ENCODE data around the gene ZNF185.

Gene ZNF185

DNA sequence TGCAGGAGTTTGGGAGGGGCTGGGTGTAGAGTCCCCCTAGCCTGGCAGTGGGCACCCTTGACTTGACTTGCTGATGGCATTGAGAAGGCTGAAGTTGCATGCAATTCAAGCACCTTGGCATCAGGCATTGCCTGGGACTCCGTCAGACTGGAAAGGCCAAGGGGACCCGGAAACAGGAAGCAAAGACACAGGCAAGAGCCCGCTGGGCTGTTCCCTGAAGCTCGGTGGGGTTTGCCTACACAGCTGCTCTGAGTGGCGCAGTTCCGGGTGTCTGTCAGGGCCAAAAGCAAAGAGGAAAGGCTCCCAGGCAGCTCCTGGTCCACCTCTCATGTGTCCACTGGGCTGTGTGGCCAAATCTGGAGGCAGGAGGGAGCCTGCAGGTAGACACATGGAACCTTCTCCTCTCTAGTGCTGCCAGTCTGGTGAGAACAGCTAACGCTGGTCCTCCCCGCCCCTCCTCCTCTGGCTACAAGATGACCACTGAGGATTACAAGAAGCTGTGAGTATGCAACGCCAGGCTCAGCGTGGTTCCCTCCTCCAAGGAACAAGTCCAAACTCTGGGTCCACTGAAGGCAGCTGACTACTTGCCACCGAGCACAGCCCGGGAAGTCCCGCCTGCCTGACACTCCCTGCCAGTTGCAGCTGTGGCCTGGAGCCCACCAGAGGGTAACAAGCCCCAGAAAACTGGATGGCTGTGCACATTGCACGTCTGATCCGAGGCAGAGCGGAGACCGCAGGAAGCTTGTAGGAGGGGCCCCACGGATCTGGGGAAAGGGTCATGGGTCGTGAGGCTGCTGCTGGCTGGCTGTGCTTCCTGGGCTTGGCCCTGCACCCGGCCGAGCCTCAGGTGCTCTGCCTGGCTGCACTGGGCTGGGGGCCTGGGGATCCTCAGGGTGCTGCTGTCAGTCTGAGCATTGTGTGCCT, 20.1 kb downstream of the ZNF185 start:
- no peak for DNase-seq (ENCODE audit: low read depth in 2 of 2)

DNA sequence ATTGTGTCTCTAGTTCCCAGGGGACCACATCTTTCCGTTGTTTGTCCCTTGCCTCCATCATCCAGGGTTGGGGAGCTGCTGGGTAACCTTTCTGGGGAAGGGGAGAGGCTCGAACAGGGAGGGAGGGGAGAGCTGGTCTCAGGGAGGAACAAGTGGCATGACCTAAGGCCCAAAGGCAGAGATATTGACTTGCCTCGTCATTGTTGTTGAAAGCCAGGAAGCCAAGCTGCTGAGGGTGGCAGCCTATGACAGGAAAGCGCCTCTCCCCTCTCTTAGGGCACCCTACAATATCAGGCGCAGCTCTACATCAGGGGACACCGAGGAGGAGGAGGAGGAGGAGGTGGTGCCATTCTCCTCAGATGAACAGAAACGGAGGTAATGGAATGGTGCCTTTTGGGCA, 20.8 kb downstream of the ZNF185 start:
- no peak for DNase-seq (ENCODE audit: low read depth in 2 of 2)

DNA sequence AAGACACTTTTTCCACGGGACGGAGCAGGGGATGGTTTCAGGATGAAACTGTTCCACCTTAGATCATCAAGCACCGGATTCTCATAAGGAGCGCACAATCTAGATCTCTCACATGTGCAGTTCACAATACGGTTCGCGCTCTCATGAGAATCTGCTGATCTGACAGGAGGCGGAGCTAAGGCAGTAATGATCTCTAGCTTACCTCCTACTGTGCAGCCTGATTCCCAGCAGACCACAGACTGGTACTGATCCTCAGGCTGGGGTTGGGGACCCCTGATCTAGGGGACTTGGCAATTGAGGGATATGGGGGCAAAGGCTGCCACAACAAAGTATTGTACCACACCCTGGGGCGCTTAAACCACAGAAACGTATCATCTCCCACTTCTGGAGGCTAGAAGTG, 25.7 kb downstream of the ZNF185 start:
- no peak for DNase-seq (ENCODE audit: low read depth in 2 of 2)

DNA sequence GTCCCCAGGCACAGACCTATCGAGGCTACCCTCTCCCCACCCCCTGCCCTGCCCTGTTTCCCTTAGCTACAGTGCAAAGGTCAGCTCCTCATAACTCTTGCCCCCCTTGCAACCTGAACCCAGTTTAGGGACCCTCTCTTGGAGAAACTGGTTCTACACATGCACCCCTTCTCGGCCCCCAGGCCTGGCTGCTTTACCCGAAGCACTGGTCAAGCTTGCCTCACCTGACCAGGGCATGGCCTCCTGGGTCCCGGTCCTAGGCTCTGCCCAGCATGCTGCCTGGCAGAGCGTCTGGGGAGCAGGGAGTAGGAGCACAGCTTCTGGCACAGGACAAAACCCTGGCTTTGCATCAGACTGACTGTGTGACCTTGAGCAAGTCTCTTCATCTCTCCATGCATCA, 28.0 kb downstream of the ZNF185 start:
- DNase-seq (ENCODE audit: low read depth in 2 of 2) = no peak

DNA sequence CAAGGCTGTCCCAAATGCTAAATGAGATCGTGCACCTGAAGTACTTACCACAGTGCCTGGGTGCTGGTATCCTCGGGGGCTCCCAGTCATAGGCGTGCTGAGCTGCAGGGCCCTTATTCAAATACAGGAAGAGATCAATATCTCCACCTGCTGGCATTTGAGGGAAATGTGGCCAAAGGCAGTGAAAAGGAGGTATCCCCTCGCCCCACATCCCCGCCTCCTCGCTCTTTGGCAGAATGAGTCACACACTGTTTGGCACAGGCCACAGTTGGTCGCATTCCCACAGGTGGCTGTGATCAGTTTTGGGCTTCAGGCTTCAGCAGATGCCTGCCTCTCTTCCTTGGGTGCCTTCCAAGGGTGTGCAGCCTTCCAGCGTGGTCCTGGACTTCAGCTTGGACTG, 28.4 kb downstream of the ZNF185 start:
- DNase-seq (ENCODE audit: low read depth in 2 of 2) = peak; percentile 7 to 28

DNA sequence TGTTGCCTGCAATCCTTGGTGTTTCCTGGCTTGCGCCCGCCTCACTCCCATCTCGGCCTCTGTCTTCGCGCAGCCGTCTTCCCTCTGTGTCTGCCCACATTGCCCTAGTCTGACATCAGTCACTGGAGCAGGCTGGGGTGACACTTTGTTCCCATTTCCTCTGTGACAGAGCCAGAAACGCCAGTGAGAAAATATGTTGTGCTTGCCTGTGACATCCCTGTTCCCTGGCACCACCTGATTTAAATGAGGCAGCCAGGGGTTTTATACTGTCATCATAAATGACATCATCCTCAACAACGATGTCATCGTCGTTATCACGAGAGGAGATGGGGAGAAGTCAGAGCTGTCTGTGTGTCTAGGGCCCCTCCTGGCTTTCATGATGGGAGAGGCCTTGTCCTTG, 29.1 kb downstream of the ZNF185 start:
- no peak for DNase-seq (ENCODE audit: low read depth in 2 of 2)

DNA sequence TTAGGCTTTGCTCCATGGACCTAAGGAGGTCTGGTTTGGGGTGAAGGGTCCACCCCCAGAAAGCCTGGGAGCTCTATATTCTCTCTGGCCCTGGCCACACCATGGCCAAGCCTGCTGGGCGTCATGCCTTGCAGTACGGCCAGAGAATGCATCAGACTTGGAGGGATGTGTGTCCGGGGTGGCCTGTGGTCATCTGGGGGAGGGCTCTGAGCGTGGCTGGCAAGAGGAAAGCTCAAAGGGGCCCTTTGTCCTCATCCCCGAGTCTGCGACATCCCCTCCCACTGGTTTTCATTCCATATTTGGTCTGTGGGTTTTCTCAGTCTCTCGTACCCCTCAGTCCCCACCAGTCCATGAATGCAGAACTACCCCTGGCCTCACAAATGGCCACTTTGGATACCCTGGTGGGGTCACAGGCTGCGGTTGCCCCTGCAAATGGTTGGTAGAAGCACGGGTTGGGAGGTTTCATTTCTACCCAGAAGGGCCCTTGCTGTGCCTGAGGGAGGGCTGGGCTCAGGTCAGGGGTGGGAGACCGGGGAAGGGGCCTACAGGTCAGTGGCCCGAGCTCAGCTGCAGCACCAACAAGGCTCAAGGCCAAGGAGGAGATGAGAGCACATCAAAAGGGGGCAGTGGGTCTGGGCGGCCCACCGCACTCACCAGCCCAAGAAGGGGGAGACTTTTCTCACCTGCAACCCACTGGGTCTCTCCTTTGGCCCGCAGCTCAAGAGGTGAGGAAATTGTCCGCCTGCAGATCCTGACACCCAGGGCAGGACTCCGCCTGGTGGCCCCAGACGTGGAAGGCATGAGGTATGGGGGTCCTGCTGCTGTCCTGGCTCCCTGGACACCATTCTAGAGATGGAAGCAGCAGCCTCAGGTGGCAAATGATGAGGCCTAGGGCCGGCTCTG, 30.2 kb downstream of the ZNF185 start:
- DNase-seq (ENCODE audit: low read depth in 2 of 2) = no peak

DNA sequence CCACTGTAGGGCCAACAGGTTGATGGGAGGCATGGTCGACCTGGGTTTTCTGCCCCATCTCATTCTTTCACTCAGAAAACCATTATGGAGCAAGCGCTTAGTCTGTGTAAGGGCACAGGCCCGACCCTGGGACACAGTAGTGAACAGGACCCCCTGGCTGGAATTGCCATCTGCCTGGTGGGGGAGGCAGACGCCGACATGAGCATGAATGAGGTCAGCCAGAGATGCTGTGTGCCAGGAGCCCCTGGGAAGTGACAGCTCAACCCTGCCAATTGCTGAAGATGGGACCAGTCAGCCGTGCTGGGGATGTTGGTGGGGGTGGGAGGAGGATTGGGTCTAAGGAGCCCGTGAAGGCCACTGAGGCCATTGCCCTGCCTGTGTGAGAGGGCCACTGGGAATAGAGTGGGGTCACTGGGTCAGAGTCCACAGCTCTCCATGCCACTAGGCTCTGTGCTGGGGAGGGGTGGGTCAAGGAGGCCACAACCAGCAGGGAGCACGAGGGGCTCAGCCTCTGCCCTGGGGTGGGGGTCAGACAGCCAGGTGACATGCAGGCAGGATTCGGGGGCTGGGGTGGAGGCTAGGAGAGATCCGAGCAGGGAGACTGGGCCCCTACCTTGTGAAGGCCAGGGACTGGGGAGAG, 31.0 kb downstream of the ZNF185 start:
- no peak for DNase-seq (ENCODE audit: low read depth in 2 of 2)

DNA sequence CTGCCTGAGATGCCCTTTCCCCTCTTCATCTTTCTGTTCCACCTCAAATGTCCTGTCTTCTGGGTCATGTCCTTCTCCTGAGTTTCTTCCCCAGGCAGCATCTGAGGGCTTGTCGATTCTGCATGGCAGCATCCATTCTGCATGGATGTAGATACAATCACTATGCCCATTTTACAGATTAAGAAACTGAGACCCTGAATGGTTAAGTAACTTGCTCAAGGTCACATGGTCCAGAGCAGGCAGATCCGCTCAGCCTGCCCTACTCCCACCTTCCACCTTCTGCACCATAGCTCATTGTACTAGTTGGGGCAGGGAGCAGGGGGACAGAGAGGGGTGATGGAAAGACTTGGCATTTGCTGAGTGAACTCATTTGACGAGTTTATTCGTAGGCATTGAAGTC, 32.0 kb downstream of the ZNF185 start:
- no peak for DNase-seq (ENCODE audit: low read depth in 2 of 2)

DNA sequence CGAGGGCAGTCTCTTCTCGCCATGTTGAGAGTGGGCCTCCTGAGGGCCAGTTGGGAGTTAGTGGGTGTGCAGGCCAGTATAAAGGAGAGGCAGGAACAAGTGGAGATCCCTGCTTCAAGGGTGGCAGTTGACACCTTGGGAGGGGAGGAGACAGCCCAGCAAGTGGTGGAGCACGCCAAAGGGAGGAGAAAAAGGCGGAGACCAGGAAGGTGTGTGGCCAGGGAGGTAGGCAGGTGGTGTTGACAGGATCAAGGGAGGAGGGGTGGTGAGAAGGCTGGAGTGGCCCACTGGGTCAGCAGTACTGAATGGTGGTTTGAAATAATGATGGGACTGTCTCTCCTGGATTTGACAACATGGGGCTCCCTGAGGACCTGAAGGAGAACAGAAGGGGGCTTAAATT, 32.6 kb downstream of the ZNF185 start:
- DNase-seq (ENCODE audit: low read depth in 2 of 2) = no peak

DNA sequence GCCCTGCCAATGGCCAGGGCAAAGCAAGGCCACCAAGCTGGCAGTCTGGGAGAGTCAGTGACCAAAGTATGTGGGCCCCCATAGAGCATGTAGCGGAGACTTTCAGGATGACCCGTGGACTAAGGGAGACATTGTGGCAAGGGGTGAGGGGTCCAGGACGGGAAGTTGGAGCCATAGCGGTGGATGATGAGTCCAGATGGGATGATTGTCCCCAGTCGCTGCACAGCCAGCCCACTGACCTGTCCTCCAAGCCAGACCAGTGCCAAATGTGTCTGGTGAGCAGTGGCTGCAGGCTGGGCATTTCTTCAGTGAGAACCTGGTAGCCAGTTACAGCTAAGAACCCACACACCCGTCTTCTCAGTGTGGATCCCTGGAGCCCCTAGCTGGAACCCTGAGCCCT, 34.3 kb downstream of the ZNF185 start:
- no peak for DNase-seq (ENCODE audit: low read depth in 2 of 2)

DNA sequence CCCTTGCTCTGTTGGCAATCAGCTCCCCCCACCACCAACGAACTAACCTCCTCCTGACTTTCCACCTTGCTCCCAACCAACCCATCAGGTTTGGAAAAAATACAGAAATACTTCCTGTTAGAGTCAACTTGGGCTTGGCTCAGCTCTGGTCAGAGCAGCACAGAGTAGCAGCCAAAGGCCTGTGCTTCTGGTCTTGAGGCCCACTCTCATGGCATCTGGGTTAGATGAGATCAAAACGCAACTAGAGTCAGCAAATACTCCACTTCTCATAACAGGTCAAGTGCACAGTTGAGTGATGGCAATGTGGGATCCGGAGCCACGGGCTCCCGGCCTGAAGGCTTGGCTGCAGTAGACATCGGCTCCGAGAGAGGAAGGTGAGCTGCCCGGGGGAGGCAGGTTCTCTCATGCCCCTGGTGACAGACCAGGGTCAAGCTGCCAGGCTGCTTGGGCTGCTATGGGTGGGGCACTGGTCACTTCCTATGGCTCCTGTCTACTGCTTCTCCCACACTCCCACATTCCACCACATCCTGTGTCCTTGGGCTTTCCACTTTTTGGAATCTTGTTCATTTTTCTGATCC, 34.8 kb downstream of the ZNF185 start:
- no peak for DNase-seq (ENCODE audit: low read depth in 2 of 2)

DNA sequence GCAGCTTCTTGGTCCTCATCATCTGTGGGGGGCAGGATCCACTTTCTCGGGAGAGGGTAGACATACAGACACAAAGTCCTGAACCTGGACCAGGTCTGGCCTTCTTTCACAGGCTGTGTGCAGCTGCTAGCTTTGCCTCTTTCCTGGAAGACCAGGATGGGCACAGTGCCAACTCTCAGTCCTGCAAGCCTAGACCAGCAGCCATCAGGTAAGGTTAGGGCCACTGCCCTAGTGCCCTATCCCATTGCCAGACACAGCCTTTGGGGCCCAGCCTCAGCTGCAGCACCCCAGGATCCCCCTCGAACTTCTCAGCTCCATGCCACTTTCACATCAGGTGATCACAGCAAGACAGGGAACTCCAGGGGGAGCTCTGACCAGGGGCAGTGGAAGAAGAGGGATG, 38.4 kb downstream of the ZNF185 start:
- no peak for DNase-seq (ENCODE audit: low read depth in 2 of 2)

DNA sequence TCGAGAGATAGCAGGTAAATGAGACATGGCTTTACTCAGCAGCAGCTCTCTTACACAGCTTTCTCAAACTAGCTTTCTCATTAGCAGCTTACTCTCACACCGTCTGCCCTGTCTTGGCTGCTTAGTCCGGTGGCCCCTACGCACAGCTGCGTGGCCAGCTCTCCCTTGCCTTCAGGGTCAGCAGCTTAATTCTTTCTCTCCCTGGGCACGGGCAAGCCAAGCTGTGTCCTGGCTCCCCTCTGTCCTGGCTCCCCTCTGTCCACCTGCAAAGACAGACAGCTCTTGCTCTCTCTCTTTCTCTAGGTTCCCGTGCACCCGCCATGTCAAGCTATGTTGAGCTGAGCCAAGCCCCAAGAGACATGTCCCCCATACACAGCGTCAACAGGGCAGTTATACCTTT, 39.4 kb downstream of the ZNF185 start:
- DNase-seq (ENCODE audit: low read depth in 2 of 2) = no peak

DNA sequence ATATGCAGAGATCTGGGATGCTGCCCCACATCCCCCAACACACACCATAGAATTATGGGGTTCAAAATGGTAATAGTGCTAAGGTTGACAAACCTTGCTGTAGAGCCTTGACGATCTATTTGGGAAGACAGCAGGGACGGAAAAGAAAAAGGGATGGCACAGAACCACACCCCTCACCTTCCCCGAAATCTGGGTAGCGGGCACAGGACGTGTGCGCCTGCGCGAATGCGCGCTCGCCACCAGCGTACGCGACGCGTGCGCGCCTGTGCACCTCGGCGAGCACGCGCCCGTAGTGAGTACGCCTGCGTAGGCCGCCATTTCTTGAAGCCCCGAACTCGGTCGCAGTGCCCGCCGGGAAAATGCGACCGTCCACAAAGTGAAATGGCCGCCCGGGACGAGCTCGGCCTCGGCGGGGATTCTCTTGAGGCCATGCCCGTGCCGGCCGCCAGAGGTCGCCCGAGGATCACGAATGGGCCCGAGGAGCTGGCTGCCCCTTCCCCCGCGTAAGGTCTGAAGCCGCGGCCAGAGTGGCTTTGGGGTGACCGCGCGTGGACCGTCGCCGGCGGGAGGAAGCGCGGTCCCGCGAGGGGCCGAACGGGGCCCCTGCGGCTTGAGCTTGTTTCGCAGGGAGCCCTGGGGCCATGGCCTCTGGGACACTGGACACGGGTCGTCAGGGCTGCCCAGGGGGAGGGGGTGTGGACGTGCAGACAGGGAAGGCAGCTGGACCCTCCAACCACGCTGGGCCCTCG, 43.6 kb downstream of the ZNF185 start:
- peak; percentile 76 to 78 for DNase-seq (ENCODE audit: low read depth in 2 of 2)

DNA sequence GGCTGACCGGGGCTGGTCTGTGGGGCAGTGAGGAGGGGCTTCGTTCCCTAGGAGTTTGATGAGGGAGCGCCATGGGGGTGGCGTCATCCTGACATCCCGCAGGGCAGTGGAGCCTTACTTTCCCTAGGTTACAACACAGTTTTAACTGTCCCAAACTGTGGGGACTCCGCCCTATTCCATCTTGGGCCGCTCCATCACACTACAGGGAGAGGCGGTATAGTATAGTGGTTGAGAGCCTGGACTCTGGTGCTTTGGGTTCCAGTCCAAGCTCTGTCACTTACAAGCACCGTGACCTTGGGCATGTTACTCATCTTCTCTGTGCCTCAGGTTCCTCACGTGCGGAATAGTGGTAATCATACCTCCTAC, 44.2 kb downstream of the ZNF185 start:
- DNase-seq (ENCODE audit: low read depth in 2 of 2) = no peak

DNA sequence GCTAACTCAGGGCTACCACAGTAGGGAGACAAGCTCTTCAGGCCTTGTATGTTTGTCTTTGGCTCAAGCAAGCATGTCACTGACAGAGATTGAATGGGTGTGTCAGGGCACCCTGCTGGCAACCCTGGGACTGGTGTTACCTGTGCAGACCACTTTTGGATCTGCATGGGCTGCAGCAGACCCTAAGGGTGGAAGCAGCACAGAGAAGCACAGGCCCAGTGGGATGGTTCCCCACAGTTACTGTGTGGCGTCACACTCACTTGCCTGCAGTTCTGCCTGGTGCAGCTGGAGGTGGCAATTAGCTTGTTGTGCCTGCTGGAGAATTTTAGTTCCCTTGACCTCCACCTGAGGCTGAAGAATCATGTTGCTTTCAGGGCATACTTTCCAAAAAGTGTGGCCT, 46.0 kb downstream of the ZNF185 start:
- DNase-seq (ENCODE audit: low read depth in 2 of 2) = no peak

DNA sequence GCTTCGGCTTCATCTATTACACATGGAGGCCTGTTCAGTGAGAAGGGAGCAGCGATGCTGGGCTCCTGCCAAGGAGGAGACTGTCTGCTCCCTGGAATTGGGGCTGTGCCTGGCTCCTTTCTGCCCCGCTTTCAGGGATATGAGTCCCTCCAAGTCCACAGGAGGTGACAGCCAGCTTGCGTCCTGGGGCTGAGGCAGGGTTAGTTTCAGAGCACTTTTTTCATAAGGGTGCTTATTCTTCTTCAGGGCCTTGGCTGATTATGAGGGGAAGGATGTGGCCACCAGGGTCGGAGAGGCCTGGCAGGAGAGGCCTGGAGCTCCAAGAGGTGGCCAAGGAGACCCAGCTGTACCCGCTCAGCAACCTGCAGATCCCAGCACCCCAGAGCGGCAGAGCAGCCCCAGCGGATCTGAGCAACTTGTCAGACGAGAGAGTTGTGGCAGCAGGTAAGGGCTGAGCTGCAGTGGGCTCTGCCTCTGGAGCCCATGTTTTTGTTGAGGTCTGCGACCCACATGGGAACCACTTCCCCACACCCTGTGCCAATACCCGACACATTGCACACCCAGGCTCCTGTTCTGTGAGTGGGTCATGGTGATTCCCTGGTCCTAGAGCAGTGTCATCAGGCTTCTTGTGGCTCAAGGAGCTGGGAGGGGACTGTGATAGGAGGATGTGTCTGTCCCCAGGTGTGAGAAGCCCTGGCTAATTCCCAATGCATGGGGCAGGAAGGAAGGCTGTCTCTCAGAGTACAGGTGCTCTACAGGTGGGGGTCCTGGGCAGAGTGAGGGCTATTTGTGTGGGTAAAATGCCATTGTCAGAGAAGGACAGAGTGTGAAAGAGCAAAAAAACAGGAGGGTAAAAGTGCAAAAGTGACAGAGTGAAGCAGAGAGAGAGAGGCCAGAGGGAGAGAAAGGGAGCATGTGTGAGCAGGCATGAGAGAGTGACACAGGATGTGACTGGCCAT, 47.4 kb downstream of the ZNF185 start:
- no peak for DNase-seq (ENCODE audit: low read depth in 2 of 2)

DNA sequence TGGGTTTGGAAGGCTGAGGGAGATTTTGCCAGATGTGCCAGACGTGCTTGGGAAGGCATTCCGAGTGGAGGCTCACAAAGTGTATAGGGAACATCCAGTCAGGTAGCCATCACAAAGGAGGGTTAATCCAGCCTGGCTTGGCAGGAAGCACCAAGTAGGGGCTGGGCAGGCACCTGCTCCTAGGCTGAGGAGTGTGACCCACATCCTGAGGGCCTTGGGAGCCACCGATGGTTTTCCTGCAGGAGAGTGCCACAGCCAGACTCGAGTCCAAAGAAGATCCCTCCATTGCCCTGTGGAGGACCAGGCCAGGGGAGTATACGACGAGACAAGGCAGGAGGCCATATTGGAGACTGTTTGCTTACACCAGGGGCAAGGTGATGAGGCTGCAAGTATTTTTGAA, 48.8 kb downstream of the ZNF185 start:
- DNase-seq (ENCODE audit: low read depth in 2 of 2) = no peak

All from stimulated activated CD8-positive, alpha-beta memory T cell treated with anti-CD3 and anti-CD28 coated beads, Interleukin-15, amount 100 ng/mL, for 4 hours (primary cell).